ENCODE results near the gene KIF17.
A peak's percentile ranks its signal among the peaks of the same experiment; 100 is the strongest.

Gene KIF17

GRCh38 chr1:20731057-20731991 is 13.5 kb upstream of the KIF17 start:
- Mint-ChIP-seq H3K27me3 (peaks cover 30% of the 10 kb centered on the region), H3K36me3 (ENCODE audit: low read depth) (peaks cover 2% of the 10 kb centered on the region), H3K27ac (no peak overlapping the region), H3K4me1 (peaks cover 22% of the 10 kb centered on the region), H3K4me3 (peak overlapping the region; percentile 55), H3K9me3 (no peaks in the 10 kb centered on the region)
- no peak for ATAC-seq
- no peak for DNase-seq

DNA sequence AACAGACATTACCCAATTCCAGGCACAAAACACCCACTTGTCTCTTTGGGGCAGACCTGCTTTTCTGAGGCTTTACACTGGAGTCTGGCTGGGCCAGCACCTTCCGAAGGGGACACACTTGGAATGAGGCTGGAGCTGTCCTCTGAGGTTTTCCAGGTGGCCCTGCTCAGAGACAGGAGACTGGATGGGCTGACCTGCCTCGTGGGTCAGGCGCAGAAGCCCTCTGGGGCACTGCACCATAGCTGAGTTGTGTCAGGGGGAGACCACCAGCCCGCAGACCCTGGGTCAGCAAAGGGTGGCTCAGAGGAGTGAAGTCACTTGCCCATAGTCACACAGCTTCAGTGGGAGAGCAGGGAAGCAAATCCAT is 12.9 kb upstream of the KIF17 start:
- Mint-ChIP-seq H3K27ac (no peak overlapping the region), H3K36me3 (ENCODE audit: low read depth) (no peaks in the 10 kb centered on the region), H3K27me3 (peaks cover 30% of the 10 kb centered on the region), H3K4me3 (no peak overlapping the region), H3K9me3 (no peaks in the 10 kb centered on the region), H3K4me1 (peaks cover 22% of the 10 kb centered on the region)
- DNase-seq, result no peak
- ATAC-seq, result no peak

- no peak overlapping the region for H3K4me3 Mint-ChIP-seq
- H3K27ac Mint-ChIP-seq, result no peak overlapping the region
- peaks cover 30% of the 10 kb centered on the region for H3K27me3 Mint-ChIP-seq
- H3K36me3 Mint-ChIP-seq (ENCODE audit: low read depth), result no peaks in the 10 kb centered on the region
- H3K4me1 Mint-ChIP-seq, result peaks cover 22% of the 10 kb centered on the region
- no peaks in the 10 kb centered on the region for H3K9me3 Mint-ChIP-seq
- DNase-seq (no peak), ATAC-seq (no peak)
Measured at GRCh38 chr1:20729990-20730689, 12.3 kb upstream of the KIF17 start.

DNA sequence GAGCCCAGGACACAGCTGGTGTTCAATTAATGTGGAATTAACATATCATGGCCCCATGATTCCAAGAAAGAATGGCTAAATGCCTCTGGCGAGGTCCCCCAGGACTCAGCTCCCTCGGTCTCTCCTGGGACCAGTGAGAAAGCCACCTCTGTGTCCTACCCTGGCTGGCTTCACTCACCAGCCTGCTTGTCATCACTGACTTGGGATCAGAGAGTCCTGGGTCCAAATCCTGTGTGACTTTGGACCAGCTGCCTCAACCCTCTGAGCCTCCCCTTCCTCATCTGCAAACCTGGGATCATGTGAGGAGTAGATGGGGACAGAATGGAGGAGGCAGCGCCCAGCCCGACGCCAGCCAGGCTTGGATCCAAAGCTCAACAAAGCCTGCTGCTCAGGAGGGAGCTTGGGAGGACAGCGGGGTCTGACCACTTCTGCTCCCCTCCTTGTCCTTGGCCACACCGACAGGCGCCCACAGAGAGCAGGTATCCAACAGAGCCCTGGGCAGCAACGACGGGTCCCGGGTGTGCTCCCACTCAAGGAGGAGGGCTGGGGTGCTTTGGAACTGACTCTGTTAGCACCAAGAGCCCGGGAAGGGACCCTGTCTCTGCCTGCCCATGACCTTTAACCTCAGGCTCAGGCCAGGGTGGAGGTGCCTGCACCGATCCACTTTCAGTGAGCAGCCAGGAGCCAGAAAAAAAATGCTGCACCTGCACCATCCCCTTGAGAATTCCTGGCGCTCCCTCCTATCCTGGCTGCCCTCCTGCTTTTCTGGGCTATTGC is 11.5 kb upstream of the KIF17 start:
- peaks cover 30% of the 10 kb centered on the region for H3K27me3 Mint-ChIP-seq
- H3K4me1 Mint-ChIP-seq, result peaks cover 22% of the 10 kb centered on the region
- no peak overlapping the region for H3K27ac Mint-ChIP-seq
- H3K36me3 Mint-ChIP-seq (ENCODE audit: low read depth), result no peaks in the 10 kb centered on the region
- DNase-seq (no peak), ATAC-seq (no peak)
- H3K4me3 Mint-ChIP-seq, result no peak overlapping the region
- H3K9me3 Mint-ChIP-seq, result no peaks in the 10 kb centered on the region

GRCh38 chr1:20728371-20729154 is 10.8 kb upstream of the KIF17 start:
- Mint-ChIP-seq H3K27me3 (peaks cover 30% of the 10 kb centered on the region), H3K4me3 (no peak overlapping the region), H3K36me3 (ENCODE audit: low read depth) (no peaks in the 10 kb centered on the region), H3K27ac (no peak overlapping the region), H3K4me1 (peaks cover 22% of the 10 kb centered on the region), H3K9me3 (no peaks in the 10 kb centered on the region)
- no peak for ATAC-seq
- DNase-seq, result no peak

DNA sequence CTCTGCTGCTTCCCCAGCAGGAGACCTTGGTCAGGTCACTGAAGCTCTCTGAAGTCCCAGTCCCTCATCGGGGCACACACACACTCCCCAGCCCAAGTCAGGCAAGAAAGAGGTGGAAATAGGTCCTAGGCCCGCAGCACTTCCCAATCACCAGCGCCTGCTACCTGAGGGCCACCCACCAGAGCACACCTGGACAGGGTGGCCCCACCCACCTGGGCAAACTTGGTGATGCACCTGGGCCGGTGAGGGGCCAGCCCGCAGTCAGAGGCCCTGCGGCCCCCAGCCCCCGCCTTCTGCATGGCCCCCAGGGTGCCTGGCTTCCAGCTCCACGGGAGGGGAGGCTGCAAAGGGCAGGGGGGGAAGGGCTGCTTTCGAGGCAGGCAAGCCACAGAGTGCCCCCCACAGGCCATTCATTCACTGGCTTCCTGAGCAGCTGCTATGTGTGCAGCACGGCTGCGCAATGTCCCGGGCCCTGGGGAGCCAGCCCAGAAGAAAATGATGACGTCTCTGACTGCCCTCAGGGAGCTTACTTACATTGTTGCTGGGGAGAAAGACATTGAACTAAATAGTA is 10.0 kb upstream of the KIF17 start:
- DNase-seq (no peak), ATAC-seq (no peak)
- no peaks in the 10 kb centered on the region for H3K36me3 Mint-ChIP-seq (ENCODE audit: low read depth)
- no peaks in the 10 kb centered on the region for H3K9me3 Mint-ChIP-seq
- peaks cover 14% of the 10 kb centered on the region for H3K4me1 Mint-ChIP-seq
- H3K27ac Mint-ChIP-seq, result no peak overlapping the region
- no peak overlapping the region for H3K4me3 Mint-ChIP-seq
- peaks cover 30% of the 10 kb centered on the region for H3K27me3 Mint-ChIP-seq

GRCh38 chr1:20726932-20727745 is 9.3 kb upstream of the KIF17 start:
- peaks cover 30% of the 10 kb centered on the region for H3K27me3 Mint-ChIP-seq
- DNase-seq (no peak), ATAC-seq (no peak)
- no peaks in the 10 kb centered on the region for H3K36me3 Mint-ChIP-seq (ENCODE audit: low read depth)
- H3K9me3 Mint-ChIP-seq, result no peaks in the 10 kb centered on the region
- H3K4me3 Mint-ChIP-seq, result no peak overlapping the region
- H3K27ac Mint-ChIP-seq, result no peak overlapping the region
- peaks cover 8% of the 10 kb centered on the region for H3K4me1 Mint-ChIP-seq

DNA sequence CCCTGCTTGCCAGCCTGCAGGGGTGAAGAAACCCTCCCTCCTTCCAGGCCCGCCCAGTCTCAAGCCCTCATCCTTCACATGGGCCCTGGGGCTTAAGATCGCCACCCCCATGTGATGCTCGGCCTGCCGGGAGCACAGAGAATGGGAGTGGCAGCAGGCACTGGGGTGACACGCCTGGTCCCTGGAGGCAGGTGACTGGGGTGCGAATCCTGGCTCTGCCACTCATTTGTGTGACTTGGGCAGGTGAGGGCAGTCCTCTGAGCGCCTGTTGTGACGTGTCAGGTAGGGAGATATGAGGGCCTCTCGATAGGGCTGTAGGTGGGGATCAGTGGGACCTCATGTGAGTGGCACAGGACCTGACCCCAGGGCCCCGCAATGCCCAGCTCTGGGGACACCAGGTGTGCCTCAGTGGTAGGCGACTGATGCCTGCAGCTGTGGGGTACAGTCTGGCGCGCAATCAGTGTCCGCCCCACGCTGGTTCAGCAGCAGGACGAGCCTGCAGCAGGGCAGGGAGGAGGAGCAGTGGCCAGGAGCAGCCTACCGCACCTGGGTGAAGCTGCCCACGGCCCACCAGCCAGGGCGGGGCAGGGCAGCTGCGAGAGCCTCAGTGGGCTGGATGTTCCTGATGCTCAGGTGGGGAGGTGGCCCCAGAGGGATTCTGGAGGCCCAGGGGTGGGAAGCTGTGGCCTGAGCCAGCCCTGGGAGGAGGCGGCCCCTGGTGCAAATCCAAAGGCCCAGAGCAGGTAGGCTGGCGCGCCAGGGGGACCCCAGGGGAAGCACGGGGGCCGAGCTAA is 8.5 kb upstream of the KIF17 start:
- Mint-ChIP-seq H3K4me1 (peaks cover 6% of the 10 kb centered on the region), H3K4me3 (no peak overlapping the region), H3K27me3 (peaks cover 29% of the 10 kb centered on the region)

GRCh38 chr1:20725189-20726117 is 7.6 kb upstream of the KIF17 start:
- Mint-ChIP-seq H3K4me1 (no peaks in the 10 kb centered on the region), H3K27me3 (peaks cover 20% of the 10 kb centered on the region), H3K4me3 (no peak overlapping the region), H3K27ac (no peak overlapping the region), H3K9me3 (no peaks in the 10 kb centered on the region), H3K36me3 (ENCODE audit: low read depth) (no peaks in the 10 kb centered on the region)
- ATAC-seq (no peak), DNase-seq (no peak)

More for the DNA sequence above, 8.5 kb upstream of the KIF17 start:
- Mint-ChIP-seq H3K36me3 (ENCODE audit: low read depth) (no peaks in the 10 kb centered on the region), H3K9me3 (no peaks in the 10 kb centered on the region), H3K27ac (no peak overlapping the region)
- no peak for DNase-seq
- ATAC-seq, result no peak

DNA sequence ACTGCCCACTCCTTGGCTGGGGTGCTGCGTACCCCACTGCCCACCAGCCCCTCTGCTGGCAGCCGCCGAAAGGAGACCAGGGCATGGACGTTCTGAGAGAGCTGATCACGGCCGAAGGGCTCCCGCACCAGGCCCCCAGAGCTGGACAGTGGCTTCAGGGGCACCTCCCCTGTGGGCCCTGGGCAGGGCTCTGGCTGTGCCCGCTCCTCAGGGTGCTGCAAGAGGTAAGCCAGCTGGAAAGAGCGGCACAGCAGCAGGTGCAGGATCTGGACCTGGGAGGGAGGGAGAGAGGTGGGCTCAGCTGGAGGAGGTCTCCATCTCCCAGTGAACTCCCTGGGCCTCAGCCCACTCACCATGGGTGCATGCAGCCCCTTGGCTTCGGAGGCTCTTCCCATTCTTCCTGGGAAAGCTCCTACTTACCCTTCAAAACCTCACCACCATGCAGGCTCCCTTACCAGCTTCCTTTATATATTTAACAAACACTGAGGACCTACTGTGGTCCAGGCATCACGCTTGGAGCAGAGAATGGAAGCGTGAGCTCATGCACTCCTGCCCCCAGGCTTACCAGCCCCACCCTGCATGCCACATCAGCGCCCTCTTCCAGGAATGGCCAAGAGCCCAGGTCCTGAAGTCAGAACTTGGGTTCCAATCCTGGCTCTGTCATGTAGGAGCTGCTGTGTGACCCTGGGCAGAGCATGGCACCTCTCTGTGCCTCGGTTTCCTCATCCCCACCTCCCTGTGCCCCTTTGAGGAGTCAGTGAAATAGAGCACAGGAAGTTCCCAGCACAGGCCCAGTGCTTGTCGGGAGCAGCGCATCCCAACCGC is 6.8 kb upstream of the KIF17 start:
- DNase-seq (no peak), ATAC-seq (no peak)
- Mint-ChIP-seq H3K27me3 (peaks cover 11% of the 10 kb centered on the region), H3K4me1 (no peaks in the 10 kb centered on the region), H3K36me3 (ENCODE audit: low read depth) (no peaks in the 10 kb centered on the region), H3K4me3 (no peak overlapping the region), H3K9me3 (no peaks in the 10 kb centered on the region), H3K27ac (no peak overlapping the region)
